ENCODE results near the gene BNIPL. TPM values are rescaled to one million over a fixed set of nuclear protein-coding genes. Genes with fewer than 3 reads are reported as not detected.

BNIPL gene
- polyA plus RNA-seq, 1 donor (not counting 4 experiments of a cell fraction or from before 2014, with no cell fraction given) = 9.8 TPM

DNA sequence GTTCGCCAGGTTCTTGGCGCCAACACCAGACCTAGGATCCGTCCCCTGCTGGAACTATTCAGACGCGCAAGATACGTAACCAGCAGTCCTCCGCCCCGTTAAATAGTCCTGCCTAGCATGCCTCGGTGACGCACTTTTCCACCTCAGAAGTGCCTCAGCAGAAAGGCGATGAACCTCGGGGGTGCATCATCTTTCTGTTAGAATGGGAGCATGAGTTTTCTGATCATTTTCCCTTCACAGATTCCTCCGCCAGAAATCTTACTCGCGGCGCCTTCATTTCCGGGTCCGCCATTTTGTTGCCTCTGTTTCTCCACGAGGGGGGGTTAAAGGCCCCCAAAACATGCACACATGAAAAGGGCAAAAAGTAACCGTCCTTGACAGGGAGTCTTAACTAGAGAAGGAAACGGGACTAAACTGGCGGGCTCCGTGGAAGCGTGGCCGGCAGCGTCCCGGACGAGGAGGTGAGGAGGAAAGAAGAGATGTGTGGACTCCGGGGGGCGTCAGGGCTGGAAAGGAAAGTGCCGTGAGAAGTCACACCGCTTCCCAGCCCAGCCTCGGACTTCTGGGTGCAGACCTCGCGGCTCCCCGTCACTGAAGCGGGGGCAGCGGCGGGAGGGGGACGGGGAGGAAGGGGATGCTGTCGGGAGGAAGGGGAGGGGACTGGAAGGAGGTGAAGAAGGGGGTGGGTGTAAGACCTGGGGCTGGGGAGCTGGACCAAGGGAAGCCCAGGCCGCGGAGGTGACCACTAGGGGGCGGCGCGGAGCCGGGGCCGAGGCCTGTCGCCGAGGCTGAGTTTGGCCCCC is 34.3 kb downstream of the BNIPL start, which contains the start of gene GABPB2:
TSS of gene GABPB2 (plus strand) at position 288 of the 803 bp plus-strand sequence. CDS start 17,429 bp downstream, outside the sequence.
- Histone ChIP-seq H3K79me2 (ENCODE audit: control insufficient read depth, insufficient read depth, low read length) (no peaks in the 10 kb centered on the region), H4K20me1 (ENCODE audit: control insufficient read depth, extremely low read depth, insufficient read depth, low read length) (no peaks in the 10 kb centered on the region), H3K27me3 (ENCODE audit: control insufficient read depth, extremely low read depth, insufficient read depth, low read length) (no peaks in the 10 kb centered on the region), H3K9me3 (ENCODE audit: control insufficient read depth, low read depth, low read length) (no peaks in the 10 kb centered on the region), H3K36me3 (ENCODE audit: control insufficient read depth in 2 of 2, extremely low read depth in 1 of 2, insufficient read depth in 2 of 2, low read length in 2 of 2) (peaks cover 0 to 2% of the 10 kb centered on the region in 2 experiments), H3K9me1 (ENCODE audit: control insufficient read depth, extremely low read depth, insufficient read depth, low read length) (no peaks in the 10 kb centered on the region), H2AFZ (ENCODE audit: control insufficient read depth, low read length) (peak within 1 kb of the TSS; percentile 76), H3K27ac (ENCODE audit: control insufficient read depth, insufficient read depth, low read length) (peak within 1 kb of the TSS; percentile 79), H3K9ac (ENCODE audit: control insufficient read depth, extremely low read depth, insufficient read depth, low read length) (peak within 1 kb of the TSS; percentile 77), H3K4me1 (ENCODE audit: control insufficient read depth, extremely low read depth, insufficient read depth, low read length) (peaks cover 4% of the 10 kb centered on the region), H3K4me3 (ENCODE audit: control insufficient read depth in 2 of 3, extremely low read depth in 1 of 3, insufficient read depth in 2 of 3, low read depth in 1 of 3, low read length in 3 of 3) (peak within 1 kb of the TSS; percentile 67 to 89 (median 85)), H3K4me2 (ENCODE audit: control insufficient read depth, extremely low read depth, insufficient read depth, low read depth, low read length) (peak within 1 kb of the TSS; percentile 95)
- FAIRE-seq (no peak), DNase-seq (ENCODE audit: low read depth, low spot score) (no peak)
- TF ChIP-seq EZH2 (IDR thresholded peaks at IDR 0.05; ENCODE audit: low read length) = no peak
- TF ChIP-seq, protein P1, sequence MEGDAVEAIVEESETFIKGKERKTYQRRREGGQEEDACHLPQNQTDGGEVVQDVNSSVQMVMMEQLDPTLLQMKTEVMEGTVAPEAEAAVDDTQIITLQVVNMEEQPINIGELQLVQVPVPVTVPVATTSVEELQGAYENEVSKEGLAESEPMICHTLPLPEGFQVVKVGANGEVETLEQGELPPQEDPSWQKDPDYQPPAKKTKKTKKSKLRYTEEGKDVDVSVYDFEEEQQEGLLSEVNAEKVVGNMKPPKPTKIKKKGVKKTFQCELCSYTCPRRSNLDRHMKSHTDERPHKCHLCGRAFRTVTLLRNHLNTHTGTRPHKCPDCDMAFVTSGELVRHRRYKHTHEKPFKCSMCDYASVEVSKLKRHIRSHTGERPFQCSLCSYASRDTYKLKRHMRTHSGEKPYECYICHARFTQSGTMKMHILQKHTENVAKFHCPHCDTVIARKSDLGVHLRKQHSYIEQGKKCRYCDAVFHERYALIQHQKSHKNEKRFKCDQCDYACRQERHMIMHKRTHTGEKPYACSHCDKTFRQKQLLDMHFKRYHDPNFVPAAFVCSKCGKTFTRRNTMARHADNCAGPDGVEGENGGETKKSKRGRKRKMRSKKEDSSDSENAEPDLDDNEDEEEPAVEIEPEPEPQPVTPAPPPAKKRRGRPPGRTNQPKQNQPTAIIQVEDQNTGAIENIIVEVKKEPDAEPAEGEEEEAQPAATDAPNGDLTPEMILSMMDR (optimal IDR thresholded peaks at IDR 0.05 in 1 of 3, IDR thresholded peaks at IDR 0.05 in 1 of 3, conservative IDR thresholded peaks at IDR 0.05 in 1 of 3; ENCODE audit: extremely low read depth in 1 of 3, insufficient read depth in 2 of 3, low read length in 3 of 3) = peak; percentile 68 to 98 (median 90)
- dilution Hi-C loops (cut with MboI; ENCODE audit: extremely low pct_ligation_motif_present, low sequenced_read_pairs) = no loop called here

DNA sequence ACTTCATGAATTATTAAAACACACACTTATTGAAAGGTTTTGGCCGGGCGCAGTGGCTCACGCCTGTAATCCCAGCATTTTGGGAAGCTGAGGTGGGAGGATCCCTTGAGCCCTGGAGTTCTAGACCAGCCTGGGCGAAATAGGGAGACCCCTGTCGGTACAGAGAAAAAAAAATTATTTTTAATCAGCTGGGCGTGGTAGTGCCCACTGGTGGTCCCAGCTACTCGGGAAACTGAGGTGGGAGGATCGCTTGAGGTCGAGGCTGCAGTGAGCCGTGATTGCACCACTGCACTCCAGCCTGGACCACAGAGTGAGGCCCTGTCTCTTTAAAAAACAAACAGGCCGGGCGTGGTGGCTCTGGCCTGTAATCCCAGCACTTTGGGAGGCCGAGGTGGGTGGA is 35.8 kb downstream of the BNIPL start:
- H3K9me3 ChIP-seq (ENCODE audit: control insufficient read depth, low read depth, low read length) = no peaks in the 10 kb centered on the region
- H3K9ac ChIP-seq (ENCODE audit: control insufficient read depth, extremely low read depth, insufficient read depth, low read length) = no peak overlapping the region
- TF ChIP-seq, protein P1 (optimal IDR thresholded peaks at IDR 0.05 in 1 of 3, IDR thresholded peaks at IDR 0.05 in 1 of 3, conservative IDR thresholded peaks at IDR 0.05 in 1 of 3; ENCODE audit: extremely low read depth in 1 of 3, insufficient read depth in 2 of 3, low read length in 3 of 3) = no peak
- no peak for TF ChIP-seq EZH2 (IDR thresholded peaks at IDR 0.05; ENCODE audit: low read length)
- no peaks in the 10 kb centered on the region for H3K9me1 ChIP-seq (ENCODE audit: control insufficient read depth, extremely low read depth, insufficient read depth, low read length)
- peaks cover 0 to 1% of the 10 kb centered on the region in 2 experiments for H3K36me3 ChIP-seq (ENCODE audit: control insufficient read depth in 2 of 2, extremely low read depth in 1 of 2, insufficient read depth in 2 of 2, low read length in 2 of 2)
- no peak overlapping the region for H3K4me2 ChIP-seq (ENCODE audit: control insufficient read depth, extremely low read depth, insufficient read depth, low read depth, low read length)
- no peaks in the 10 kb centered on the region for H3K79me2 ChIP-seq (ENCODE audit: control insufficient read depth, insufficient read depth, low read length)
- no peak overlapping the region for H3K4me3 ChIP-seq (ENCODE audit: control insufficient read depth in 2 of 3, extremely low read depth in 1 of 3, insufficient read depth in 2 of 3, low read depth in 1 of 3, low read length in 3 of 3)
- no peak overlapping the region for H2AFZ ChIP-seq (ENCODE audit: control insufficient read depth, low read length)
- FAIRE-seq (no peak), DNase-seq (ENCODE audit: low read depth, low spot score) (no peak)
- H3K4me1 ChIP-seq (ENCODE audit: control insufficient read depth, extremely low read depth, insufficient read depth, low read length) = peaks cover 4% of the 10 kb centered on the region
- H3K27me3 ChIP-seq (ENCODE audit: control insufficient read depth, extremely low read depth, insufficient read depth, low read length) = no peaks in the 10 kb centered on the region
- dilution Hi-C loops (cut with MboI; ENCODE audit: extremely low pct_ligation_motif_present, low sequenced_read_pairs) = no loop called here
- no peaks in the 10 kb centered on the region for H4K20me1 ChIP-seq (ENCODE audit: control insufficient read depth, extremely low read depth, insufficient read depth, low read length)
- no peak overlapping the region for H3K27ac ChIP-seq (ENCODE audit: control insufficient read depth, insufficient read depth, low read length)

Data from keratinocyte (primary cell).